Measurements from ENCODE around the gene NTSR1.

DNA sequence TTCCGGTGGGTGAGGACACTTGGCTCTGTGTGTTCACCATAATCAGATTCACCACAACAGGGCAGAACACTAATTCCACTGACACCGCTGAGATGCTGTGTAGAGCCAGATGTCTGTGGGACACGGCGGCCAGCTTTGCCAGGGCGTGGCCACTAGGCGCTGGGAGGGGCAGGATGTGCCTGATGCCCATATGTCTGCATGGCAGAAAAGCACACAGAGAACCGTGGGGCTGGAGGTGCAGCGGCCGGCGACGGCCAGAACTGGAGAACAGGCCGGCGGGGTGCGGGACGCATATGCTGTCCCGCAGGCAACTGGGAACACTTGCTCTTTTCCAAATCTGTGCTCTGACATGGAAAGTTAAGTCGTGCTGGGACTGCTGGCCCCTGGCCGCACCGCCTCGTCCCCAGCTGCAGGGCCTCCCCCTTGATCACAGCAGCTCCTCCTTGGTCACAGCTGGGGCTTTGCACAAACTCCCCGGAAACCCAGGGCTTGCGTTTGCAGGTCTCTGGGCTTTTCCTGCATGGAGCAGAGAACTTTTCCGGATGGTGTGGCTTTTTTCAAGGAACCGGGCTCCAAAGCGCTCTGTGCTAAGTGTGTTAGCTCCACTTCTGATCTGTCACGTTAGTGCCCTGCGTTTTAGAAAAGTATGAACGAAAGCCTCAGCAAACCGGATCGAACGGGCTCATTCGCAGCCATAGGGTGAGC lies 31.1 kb downstream of the NTSR1 start:
- TF ChIP-seq ZNF274 (IDR thresholded peaks at IDR 0.05; ENCODE audit: low read depth, low read length) (no peak), YY1 (IDR thresholded peaks at IDR 0.05; ENCODE audit: insufficient read depth, insufficient read length) (no peak), SUZ12 (IDR thresholded peaks at IDR 0.05; ENCODE audit: extremely low read depth, insufficient read depth, insufficient read length) (no peak)

All from NT2/D1 (cell line).